Activated naive CD8-positive, alpha-beta T cell (primary cell): ENCODE results near the gene SRRM3.
"Not testable (repeated sequence)": the region's sequence is repeated elsewhere in the genome, so short reads cannot be mapped to it uniquely, and the experiment has no call there.

ENCODE experiments used
- H3K27ac Mint-ChIP-seq: one replicate; pipeline ENCODE4 v1.8.0; 2021; ENCODE audit warnings: mixed read lengths
- H3K27me3 Mint-ChIP-seq: one replicate; pipeline ENCODE4 v1.8.0; 2021; ENCODE audit warnings: mixed read lengths
- H3K36me3 Mint-ChIP-seq: one replicate; pipeline ENCODE4 v1.8.0; 2021; ENCODE audit warnings: mixed read lengths
- H3K4me1 Mint-ChIP-seq: one replicate; pipeline ENCODE4 v1.8.0; 2021; ENCODE audit warnings: low read depth, mixed read lengths
- H3K4me3 Mint-ChIP-seq: one replicate; pipeline ENCODE4 v1.8.0; 2021; ENCODE audit warnings: mild to moderate bottlenecking, mixed read lengths
- H3K9me3 Mint-ChIP-seq: one replicate; pipeline ENCODE4 v1.8.0; 2021; ENCODE audit warnings: low read depth, mixed read lengths

Gene SRRM3

GRCh38 chr7:76334320-76334967, 132.7 kb downstream of the SRRM3 start:
- Mint-ChIP-seq H3K9me3 (no peaks in the 10 kb centered on the region), H3K4me3 (no peak overlapping the region), H3K27ac (no peak overlapping the region), H3K27me3 (no peaks in the 10 kb centered on the region), H3K36me3 (peaks cover 4% of the 10 kb centered on the region), H3K4me1 (peaks cover 44% of the 10 kb centered on the region)

GRCh38 chr7:76335417-76335816, 133.7 kb downstream of the SRRM3 start:
- not testable (repeated sequence) for H3K27me3 Mint-ChIP-seq

GRCh38 chr7:76336094-76336493, 134.4 kb downstream of the SRRM3 start:
- H3K27ac Mint-ChIP-seq: no peak overlapping the region
- H3K9me3 Mint-ChIP-seq: no peaks in the 10 kb centered on the region
- H3K4me3 Mint-ChIP-seq: no peak overlapping the region
- no peaks in the 10 kb centered on the region for H3K36me3 Mint-ChIP-seq
- H3K4me1 Mint-ChIP-seq: peaks cover 54% of the 10 kb centered on the region
- no peaks in the 10 kb centered on the region for H3K27me3 Mint-ChIP-seq

More at GRCh38 chr7:76335417-76335816, 133.7 kb downstream of the SRRM3 start:
- not testable (repeated sequence) for H3K27ac Mint-ChIP-seq, H3K9me3 Mint-ChIP-seq, H3K36me3 Mint-ChIP-seq, H3K4me3 Mint-ChIP-seq
- peaks cover 49% of the 10 kb centered on the region for H3K4me1 Mint-ChIP-seq
